Skeletal muscle cell (primary cell): ENCODE results near the gene DNM2.
"Not testable (repeated sequence)": the region's sequence is repeated elsewhere in the genome, so short reads cannot be mapped to it uniquely, and the experiment has no call there.

Experiments
- DNase-seq: peaks from one replicate; pipeline ENCODE4 v3.0.0-alpha.2; 2010; ENCODE audit warnings: low read depth
- H3K4me3 ChIP-seq: 2 replicates; pipeline ENCODE4 v1.5.1; 2011; ENCODE audit warnings: low read depth, mild to moderate bottlenecking, control low read depth, low read length, moderate library complexity

The DNM2 gene

GRCh38 chr19:10748195-10748926, 30.5 kb downstream of the DNM2 start:
- DNase-seq, result no peak
- H3K4me3 ChIP-seq, result no peak overlapping the region

- no peak for DNase-seq
- no peak overlapping the region for H3K4me3 ChIP-seq
These were observed 31.1 kb downstream of the DNM2 start for GRCh38 chr19:10748927-10749434.

- no peak for DNase-seq
These were observed 31.8 kb downstream of the DNM2 start for GRCh38 chr19:10749435-10750384.

GRCh38 chr19:10751109-10751953, 33.5 kb downstream of the DNM2 start:
- DNase-seq, result no peak
- H3K4me3 ChIP-seq, result no peak overlapping the region

More at GRCh38 chr19:10749435-10750384, 31.8 kb downstream of the DNM2 start:
- no peak overlapping the region for H3K4me3 ChIP-seq

- no peak for DNase-seq
- H3K4me3 ChIP-seq, result no peak overlapping the region
These were observed 34.5 kb downstream of the DNM2 start for GRCh38 chr19:10752237-10752912.

- H3K4me3 ChIP-seq, result no peak overlapping the region
- no peak for DNase-seq
These were observed 35.2 kb downstream of the DNM2 start for GRCh38 chr19:10752913-10753704.

- no peak for DNase-seq
- H3K4me3 ChIP-seq, result no peak overlapping the region
These were observed 38.5 kb downstream of the DNM2 start for GRCh38 chr19:10756371-10756770.

GRCh38 chr19:10756791-10757190, 38.9 kb downstream of the DNM2 start:
- DNase-seq, result no peak
- H3K4me3 ChIP-seq, result no peak overlapping the region

- DNase-seq, result not testable (repeated sequence)
These were observed 40.2 kb downstream of the DNM2 start for GRCh38 chr19:10758050-10758449.

GRCh38 chr19:10758978-10759377, 41.1 kb downstream of the DNM2 start:
- no peak overlapping the region for H3K4me3 ChIP-seq
- DNase-seq, result no peak

More at GRCh38 chr19:10758050-10758449, 40.2 kb downstream of the DNM2 start:
- H3K4me3 ChIP-seq, result not testable (repeated sequence)

- DNase-seq, result no peak
- no peak overlapping the region for H3K4me3 ChIP-seq
These were observed 42.5 kb downstream of the DNM2 start for GRCh38 chr19:10760273-10760944.

GRCh38 chr19:10761443-10762250, 43.8 kb downstream of the DNM2 start:
- no peak for DNase-seq
- H3K4me3 ChIP-seq, result no peak overlapping the region

- no peak overlapping the region for H3K4me3 ChIP-seq
- DNase-seq, result no peak
These were observed 44.8 kb downstream of the DNM2 start for GRCh38 chr19:10762656-10763055.

GRCh38 chr19:10763411-10763810, 45.5 kb downstream of the DNM2 start:
- DNase-seq, result no peak
- no peak overlapping the region for H3K4me3 ChIP-seq

- DNase-seq, result no peak
- H3K4me3 ChIP-seq, result no peak overlapping the region
These were observed 46.0 kb downstream of the DNM2 start for GRCh38 chr19:10763828-10764339.

GRCh38 chr19:10764340-10764894, 46.5 kb downstream of the DNM2 start:
- DNase-seq, result no peak
- H3K4me3 ChIP-seq, result no peak overlapping the region
